22Rv1 (cell line): Measurements from ENCODE around the gene SYTL3.

Experiments used
- CTCF ChIP-seq: fragments of 450-650 bp; IDR thresholded peaks from 2 replicates; pipeline ENCODE4 v1.5.1; 2017; ENCODE audit warnings: mild to moderate bottlenecking
- ZFX ChIP-seq: fragments of 450-650 bp; IDR thresholded peaks from 2 replicates; pipeline ENCODE4 v1.6.1; 2017; ENCODE audit warnings: antibody characterized with exemption, borderline replicate concordance

- TF ChIP-seq ZFX (no peak), CTCF (no peak)
Measured at GRCh38 chr6:158680481-158680880, 30.6 kb downstream of the SYTL3 start.
